HG03521 (cell line): ENCODE data around the gene MXI1.
"Not testable (repeated sequence)": the region's sequence is repeated elsewhere in the genome, so short reads cannot be mapped to it uniquely, and the experiment has no call there.

ENCODE experiments used
- ATAC-seq: cut with Tn5 transposase; IDR thresholded peaks from one replicate; pipeline ENCODE4 v1.9.1; 2021; ENCODE audit warnings: mild to moderate bottlenecking, moderate library complexity; ENCODE audit not compliant: unreplicated experiment

Gene MXI1

DNA sequence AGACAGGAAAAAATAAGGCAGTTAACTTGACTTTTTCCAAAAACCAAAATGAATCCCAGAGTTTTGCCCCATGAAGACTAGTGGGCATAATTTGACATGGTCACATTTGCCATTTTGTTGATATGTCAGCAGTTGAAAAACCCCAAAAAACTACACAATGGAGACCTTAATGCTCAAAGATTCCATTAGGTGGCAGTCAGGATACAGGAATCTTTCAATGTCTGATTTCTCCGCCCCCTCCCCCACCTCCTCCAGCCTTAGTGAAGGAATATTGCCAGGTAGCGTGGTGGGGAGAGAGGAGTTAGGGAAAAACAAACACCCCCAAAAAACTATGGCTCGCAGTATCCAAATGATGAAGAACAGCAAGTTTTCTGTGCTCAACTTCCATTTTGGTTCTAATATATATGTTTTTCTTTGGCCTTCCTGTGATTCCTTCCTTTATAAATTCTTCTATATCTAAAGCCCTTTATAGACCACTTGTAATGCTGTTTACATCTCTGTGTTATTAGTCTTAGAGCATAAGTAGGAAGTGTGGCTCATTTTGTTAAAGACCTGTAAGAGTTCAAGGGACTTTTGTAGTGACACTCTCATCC is 104.0 kb downstream of the MXI1 start:
- ATAC-seq, result no peak

DNA sequence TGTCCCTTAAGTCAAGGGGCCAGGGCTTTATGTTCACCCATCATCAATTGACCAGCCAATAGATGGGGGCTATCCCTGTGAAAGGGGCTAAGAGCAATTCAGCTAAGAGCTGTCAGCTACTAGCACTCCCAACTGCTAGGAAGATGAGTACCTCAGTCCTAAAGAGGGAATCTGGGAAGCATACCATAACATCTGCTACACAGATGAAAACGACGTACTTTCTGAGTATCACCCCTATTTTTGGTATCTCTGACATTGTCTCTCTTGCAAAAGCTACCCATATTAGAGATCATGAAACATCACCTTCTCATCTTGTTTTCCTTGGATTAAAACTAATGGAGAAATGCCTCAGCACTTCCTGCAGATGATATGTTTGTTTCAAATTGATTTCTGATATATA is 104.8 kb downstream of the MXI1 start:
- no peak for ATAC-seq

DNA sequence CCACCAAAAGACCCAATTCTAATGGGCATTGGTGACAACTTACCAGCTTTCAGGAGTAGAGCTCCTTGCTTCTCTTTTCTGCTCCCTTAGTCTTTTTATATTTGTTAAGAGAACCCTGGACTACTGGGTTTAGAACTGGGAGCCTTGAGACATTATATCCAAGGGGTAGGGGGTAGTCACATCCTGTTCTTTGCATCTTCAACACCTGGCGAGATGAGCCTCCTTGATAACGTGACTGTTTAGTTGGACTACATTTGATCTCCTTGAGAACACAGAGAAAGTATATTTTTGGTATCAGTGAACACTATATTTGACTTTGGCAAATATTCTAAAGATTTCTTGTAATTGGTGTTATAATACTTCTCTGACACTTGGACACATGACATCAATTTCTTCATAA is 106.3 kb downstream of the MXI1 start:
- no peak for ATAC-seq

DNA sequence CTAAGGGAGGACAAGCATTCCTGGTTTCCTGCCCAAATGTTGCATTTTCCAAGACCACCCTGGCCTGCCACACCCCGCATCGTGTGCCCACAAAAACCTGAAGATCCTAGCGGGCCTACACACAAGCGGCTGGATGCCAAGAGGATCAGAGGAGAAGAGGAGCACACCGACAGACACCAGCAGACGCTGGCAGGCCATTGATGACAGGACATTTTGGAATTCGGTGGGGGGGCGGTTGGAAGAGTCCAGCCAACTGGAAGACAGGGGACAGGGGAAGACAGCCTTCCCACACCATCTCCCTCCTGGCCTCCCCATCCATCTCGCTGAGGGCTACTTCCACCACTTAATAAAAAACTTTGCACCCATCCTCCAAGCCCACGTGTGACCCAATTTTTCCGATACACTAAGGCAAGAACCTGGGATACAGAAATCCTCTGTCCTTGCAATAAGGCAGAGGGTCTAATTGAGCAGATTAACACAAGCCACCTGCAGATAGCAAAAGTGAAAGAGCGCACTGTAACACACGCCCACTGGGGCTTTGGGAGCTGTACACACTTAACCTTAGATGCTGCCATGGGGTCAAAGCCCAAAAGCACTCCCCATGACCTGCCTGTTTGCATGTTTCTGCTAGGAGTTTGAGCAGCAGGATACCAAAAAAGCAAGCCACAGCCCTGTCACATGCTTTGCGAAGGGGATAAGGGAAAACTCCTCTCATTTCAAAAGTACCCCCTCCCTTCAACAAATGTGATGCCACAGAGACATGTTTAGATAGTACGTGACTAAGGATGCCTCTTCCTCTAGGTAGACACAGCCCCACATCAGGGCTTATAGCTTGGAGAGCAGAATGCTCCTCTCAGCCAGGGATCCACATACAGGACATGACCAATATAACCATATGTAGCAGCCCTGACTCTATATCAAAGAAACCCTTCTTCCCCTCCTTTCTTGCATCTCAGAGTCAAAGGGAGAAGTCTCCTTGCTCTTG is 110.8 kb downstream of the MXI1 start:
- ATAC-seq, result no peak

DNA sequence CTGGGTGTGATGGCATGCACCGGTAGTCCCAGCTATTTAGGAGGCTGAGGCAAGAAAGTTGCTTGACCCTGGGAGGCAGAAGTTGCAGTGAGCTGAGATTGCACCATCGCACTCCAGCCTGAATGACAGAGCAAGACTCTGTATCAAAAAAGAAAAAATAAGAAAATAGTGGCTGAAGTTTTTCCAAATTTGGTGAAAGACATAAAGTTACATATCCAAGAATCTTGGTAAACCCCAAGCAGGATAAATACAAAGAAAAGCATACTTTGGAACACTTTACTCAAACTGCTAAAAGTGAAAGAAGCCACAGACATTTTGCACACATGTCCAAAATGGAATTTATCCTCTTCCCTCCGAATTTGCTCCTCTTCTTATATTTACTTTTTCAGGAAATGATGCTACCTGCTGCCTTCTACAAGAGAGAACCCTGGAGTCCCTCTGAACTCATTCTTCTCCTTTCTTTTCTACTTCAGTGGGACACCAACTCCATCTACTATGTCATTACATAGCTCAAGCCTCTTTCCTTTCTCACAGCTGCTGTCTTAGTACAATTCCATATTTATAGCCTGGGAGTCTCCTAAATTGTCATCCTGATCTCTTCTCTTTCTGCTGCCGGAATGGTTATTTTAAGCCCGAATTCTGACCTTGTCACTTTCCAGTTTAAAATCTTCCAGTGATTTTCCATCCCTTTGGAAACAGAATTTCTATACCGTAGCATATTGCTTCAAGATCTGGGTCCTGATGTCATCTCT is 114.6 kb downstream of the MXI1 start:
- no peak for ATAC-seq

DNA sequence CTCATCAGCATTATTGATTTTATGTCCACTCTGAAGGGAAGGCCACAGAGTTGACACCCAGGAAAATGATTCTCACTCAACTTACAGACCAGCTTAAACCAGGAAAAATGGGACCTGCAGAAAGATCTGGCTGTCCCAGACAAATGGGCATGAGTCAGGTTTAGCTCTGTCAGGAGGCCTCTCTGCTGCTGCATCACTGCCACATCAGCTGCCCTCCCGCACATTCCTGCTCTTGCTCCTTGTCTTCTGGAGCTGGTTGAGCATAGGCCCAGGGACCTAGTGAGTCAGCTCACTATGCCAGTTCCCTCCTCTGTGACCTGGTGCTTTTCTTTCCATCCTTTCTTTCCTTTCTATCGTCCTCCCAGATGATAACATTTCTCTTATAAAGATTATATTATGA is 116.1 kb downstream of the MXI1 start:
- ATAC-seq, result no peak

DNA sequence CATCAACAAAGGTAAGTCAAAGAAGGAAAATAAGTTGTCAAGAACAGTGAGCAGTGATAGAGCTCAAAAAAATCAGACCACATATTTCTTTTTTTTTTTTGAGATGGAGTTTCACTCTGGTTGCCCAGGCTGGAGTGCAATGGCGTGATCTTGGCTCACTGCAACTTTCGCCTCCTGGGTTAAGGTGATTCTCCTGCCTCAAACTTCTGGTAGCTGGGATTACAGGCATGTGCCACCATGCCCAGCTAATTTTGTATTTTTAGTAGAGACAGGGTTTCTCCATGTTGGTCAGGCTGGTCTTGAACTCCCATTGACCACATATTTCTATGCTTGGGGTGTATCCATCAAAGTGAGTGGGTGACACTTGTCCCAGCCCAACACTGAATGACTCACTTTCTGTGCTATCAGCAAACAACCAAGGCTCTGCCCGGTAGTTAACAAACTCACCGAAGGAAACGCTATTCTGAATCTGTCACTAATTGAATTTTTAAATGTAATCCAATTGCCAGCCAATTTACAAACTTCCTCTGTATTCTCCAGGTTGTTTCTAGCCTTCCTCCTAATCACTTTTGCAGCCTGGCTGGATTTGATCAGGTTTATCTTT is 116.9 kb downstream of the MXI1 start:
- no peak for ATAC-seq

DNA sequence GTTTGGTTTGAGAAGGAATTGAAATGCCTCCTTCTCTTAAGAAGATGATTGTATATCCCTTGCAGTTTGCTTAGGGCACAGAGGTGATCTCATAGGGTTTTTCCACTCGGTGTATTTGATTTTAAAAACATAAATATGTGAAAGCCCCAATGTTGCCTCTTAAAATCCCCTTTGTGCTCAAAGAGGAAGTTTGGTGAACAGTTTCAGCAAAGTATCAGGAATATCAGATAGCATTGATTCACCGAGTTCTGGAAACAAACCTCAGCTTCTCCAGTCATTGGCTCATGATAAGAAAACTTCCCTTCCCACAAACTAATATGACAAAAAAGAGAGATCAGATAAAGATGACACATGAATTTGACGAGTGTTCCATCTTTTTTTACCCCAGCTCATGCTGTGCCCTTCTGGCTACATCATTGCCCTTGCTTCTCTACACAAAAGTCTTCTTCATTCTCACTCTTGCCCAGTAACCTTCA is 117.4 kb downstream of the MXI1 start:
- no peak for ATAC-seq

DNA sequence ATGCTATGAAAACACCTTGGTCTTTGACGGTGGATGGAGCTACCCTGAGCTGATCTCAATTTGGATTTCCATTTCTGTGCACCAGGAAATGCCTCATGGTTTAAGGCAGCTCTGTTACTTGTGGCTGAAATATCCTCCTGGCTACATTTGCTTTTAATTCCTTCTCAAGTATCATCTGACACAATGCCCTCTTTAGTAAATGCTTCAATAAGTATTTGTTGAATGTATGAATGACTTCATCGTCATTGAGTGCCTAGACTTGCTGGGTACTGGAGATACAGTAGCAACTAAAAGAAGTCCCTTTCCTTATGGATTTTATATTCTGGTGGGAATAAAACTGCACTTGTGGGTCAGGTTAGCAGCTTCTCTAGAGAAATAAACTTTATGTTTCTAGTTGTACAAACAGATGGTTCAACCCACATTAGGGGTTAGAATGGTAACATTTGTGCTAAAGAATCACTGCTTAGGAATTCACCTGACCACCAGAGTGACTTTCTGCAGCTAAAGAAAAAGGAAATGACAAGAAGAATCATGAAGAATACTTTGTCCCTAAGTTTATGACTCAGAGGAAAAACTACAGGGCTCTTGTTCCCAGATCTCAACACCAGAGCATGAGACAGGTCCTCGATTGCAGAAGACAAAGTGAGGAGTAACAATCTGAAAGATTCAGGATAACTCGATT is 119.1 kb downstream of the MXI1 start:
- no peak for ATAC-seq

DNA sequence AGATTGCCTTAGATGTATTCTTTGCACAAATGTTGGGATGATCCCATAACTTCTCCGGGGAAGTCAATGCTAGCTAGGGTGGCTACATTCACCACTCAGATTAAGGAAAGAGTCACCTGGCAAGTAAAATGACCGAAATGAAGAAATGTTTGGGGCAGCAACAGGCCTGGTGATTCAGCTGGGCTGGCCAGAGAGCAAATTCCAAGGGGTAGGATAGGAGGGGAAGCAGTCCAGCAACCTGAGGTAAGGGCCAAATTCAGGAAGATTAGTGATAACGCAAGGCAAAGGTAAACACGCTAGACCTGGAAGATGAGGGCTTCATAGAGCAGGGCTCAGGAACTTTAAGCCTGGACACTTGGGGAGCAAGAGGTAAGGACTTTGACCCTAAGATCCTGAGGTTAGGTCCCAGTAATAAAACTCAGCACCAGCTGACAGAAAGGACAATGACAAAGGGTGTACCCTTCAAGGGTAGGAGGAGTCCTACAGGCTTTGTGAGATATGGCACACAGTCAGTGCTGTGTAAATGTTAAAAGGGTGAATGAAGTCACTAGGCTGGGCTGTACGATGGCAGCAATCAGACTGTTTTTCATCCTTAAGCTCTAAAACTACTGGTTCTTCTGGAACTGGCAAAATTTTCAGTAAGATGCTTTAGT is 120.0 kb downstream of the MXI1 start:
- ATAC-seq, result no peak

DNA sequence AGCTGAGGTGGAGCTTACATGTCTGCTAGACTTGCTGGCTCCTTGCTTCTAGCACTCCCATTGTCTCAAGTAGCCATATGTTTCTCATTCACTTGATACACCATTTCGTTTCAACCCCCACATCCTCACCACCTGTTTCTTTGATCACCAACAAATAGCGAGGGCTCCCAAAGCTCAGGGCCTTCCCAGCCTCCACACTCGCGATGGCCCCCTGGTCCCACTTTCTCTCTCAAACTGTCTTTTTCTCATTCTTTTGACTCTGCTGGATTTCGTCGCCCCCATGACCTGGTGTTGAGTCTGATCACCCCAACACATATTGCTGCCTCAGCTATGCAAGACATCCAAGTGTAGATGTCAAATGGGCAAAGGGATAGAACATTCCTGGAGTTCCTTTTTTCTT is 123.3 kb downstream of the MXI1 start:
- ATAC-seq, result no peak

DNA sequence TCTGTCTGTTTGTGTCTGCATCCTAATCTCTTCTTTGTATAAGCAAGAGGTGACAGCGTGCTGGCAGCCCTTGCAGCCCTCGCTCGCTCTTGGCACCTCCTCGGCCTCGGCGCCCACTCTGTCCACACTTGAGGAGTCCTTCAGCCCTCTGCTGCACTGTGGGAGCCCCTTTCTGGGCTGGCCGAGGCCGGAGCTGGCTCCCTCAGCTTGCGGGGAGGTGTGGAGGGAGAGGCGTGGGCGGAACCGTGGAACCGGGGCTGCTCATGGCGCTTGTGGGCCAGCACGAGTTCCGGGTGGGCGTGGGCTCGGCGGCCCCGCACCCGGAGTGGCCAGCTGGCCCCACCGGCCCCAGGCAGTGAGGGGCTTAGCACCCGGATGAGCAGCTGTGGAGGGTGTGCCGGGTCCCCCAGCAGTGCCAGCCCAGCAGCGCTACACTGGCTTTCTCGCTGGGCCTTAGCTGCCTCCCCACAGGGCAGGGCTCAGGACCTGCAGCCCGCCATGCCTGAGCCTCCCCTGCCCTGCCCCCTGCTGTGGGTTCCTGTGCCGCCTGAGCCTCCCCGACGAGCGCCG is 123.9 kb downstream of the MXI1 start:
- not testable (repeated sequence) for ATAC-seq

DNA sequence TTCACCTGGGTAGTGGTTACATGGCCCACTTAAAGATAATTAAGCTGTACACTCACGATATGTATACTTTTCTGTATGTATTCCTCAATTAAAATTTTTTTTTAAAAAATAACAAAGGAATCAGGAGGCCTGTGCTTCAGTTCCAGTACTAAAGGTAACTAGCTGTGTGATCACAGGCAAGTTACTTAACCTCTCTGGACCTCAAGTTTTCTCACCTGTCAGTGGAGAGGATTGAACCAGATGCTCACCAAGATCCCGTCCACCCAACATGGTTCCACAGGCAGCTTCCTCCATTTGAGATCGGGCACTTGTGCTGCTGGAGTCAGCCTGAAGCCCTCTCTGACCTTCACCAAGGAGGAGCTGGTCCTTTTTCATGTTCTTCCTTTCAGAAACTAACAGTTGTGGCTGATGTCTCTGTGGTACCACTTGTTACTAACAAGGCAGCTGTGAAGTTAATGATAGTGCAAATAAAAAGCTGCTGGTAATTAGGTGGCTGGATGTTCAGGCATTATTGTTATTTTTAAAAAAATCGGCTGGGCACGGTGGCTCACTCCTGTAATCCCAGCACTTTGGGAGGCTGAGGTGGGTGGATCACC is 126.8 kb downstream of the MXI1 start:
- no peak for ATAC-seq

DNA sequence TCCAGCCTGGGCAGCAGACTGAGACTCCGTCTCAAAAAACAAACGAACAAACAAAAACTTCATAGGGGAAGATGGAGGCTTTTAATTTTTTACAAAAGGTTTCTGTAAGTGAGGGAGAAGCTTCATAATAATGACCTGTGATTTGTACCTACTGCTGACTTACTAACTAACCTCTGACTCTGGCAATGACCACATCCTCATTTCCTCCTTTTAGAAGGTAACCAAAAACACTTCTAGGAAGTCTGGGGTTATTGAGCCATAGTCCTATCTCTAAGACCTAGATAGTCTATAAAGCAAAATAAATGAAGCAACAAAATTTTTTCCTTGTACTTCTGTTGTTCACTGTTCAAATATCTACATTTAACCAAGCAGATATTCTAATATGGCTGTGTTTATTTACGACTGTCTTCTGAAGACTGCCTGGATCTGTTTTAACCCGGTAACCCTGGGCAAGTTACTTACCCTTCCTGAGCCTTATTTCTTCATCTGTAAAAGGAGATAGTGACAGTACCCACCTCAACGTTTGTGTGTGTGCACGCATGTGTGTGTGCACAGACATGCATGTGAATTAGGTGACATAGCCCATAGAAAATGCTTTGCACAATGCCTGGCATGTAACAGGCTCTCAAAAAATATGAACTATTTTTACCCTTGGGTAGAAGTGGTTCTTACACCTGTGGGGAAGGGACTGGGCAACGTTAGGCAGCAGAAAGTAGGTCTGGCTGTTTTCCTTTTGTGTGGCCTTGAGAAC is 128.1 kb downstream of the MXI1 start:
- no peak for ATAC-seq

DNA sequence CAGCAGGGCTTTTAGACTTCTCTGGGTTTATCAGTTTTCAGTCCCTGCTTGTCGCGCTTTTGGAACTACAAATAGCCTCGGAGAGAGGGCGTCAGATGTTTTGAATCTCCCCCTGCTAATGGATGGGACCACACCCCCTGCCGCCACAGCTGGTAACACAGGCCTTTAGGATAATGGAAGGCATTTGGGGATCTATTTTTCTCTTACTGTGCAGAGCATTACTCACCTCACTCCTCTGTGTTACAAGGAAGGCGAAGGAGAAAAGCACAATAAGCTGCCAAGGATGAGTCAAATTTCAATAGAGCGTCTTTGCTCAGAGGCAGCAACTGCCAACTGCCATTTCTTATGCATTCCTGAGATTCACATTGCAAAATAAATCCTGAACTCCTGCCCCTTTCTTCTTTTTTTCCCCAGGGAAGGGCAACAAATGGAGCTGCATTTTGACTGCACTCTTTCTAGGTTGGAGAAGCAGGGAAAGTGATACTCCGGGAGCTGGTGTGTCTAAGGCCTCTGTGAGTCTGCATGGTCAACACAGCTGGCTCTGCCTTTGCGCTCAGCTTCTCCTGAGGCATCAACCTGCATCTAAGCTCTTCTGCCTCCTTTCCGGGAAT is 128.8 kb downstream of the MXI1 start:
- ATAC-seq, result no peak
